ENCODE measurements around the gene DMRT2.

GRCh38 chr9:1048811-1049210 is 1.3 kb upstream of the DMRT2 start:
- TF ChIP-seq CTCF (IDR thresholded peaks at IDR 0.05) (no peak), ZFX (IDR thresholded peaks at IDR 0.05; ENCODE audit: borderline replicate concordance) (no peak)

All from 22Rv1 (cell line).